Tibial artery (tissue), 4 donors: ENCODE measurements around the gene ARFGEF3.

Source experiments
- DNase-seq, 2 donors: peaks; one replicate each; pipeline ENCODE4 v3.0.0-alpha.2; 2019
- H3K27ac ChIP-seq, 2 donors: fragments of 200-600 bp; sonication (generic) in 1 of 2; 1 replicate in 1 of 2; 2 replicates in 1 of 2; pipeline ENCODE4 v1.5.1; 2018 to 2019; ENCODE audit warnings: mild to moderate bottlenecking in 1 of 2
- H3K27me3 ChIP-seq, 2 donors: fragments of 200-600 bp; sonication (generic) in 1 of 2; one replicate each; pipeline versions ENCODE4 v1.5.1 to v1.6.0; 2016 to 2019
- H3K36me3 ChIP-seq, 3 donors: fragments of 200-600 bp; sonication (generic) in 2 of 3; one replicate each; pipeline ENCODE4 v1.5.1; 2016 to 2019; ENCODE audit warnings: mild to moderate bottlenecking in 2 of 3
- H3K4me1 ChIP-seq, 4 donors: fragments of 200-600 bp; sonication (generic) in 2 of 4; 1 replicate in 3 of 4; 2 replicates in 1 of 4; pipeline ENCODE4 v1.5.1; 2016 to 2019
- H3K4me3 ChIP-seq, 2 donors: fragments of 200-600 bp; sonication (generic) in 1 of 2; 1 replicate in 1 of 2; 2 replicates in 1 of 2; pipeline ENCODE4 v1.5.1; 2018 to 2019; ENCODE audit warnings: mild to moderate bottlenecking in 2 of 2
- H3K9me3 ChIP-seq, 3 donors: fragments of 200-600 bp; sonication (generic) in 1 of 3; one replicate each; pipeline ENCODE4 v1.5.1; 2016 to 2019
- intact Hi-C: fragments of 100-400 bp; cut with DNase I; formaldehyde crosslinking; loops from one replicate; pipeline ENCODE4 v1.15.0; 2023; ENCODE audit warnings: low total_unique reads
- TF ChIP-seq, protein P1 (sequence below), 2 experiments: fragments of 200-600 bp in 1 of 2; fragments of 450-650 bp in 1 of 2; IDR thresholded peaks; one replicate each; pipeline ENCODE4 v1.5.1; 2017 to 2019; ENCODE audit warnings: antibody characterized with exemption in 2 of 2, mild to moderate bottlenecking in 1 of 2, moderate library complexity in 1 of 2

Gene ARFGEF3

GRCh38 chr6:138230221-138230620 is 68.5 kb downstream of the ARFGEF3 start:
- no peak for DNase-seq
- intact Hi-C loops: no loop called here
- Histone ChIP-seq H3K27me3 (no peaks in the 10 kb centered on the region), H3K4me1 (no peaks in the 10 kb centered on the region), H3K9me3 (no peaks in the 10 kb centered on the region), H3K36me3 (no peaks in the 10 kb centered on the region), H3K4me3 (no peak overlapping the region), H3K27ac (no peak overlapping the region)
- TF ChIP-seq, protein P1, sequence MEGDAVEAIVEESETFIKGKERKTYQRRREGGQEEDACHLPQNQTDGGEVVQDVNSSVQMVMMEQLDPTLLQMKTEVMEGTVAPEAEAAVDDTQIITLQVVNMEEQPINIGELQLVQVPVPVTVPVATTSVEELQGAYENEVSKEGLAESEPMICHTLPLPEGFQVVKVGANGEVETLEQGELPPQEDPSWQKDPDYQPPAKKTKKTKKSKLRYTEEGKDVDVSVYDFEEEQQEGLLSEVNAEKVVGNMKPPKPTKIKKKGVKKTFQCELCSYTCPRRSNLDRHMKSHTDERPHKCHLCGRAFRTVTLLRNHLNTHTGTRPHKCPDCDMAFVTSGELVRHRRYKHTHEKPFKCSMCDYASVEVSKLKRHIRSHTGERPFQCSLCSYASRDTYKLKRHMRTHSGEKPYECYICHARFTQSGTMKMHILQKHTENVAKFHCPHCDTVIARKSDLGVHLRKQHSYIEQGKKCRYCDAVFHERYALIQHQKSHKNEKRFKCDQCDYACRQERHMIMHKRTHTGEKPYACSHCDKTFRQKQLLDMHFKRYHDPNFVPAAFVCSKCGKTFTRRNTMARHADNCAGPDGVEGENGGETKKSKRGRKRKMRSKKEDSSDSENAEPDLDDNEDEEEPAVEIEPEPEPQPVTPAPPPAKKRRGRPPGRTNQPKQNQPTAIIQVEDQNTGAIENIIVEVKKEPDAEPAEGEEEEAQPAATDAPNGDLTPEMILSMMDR (IDR thresholded peaks at IDR 0.05): no peak

- Histone ChIP-seq H3K4me1 (no peaks in the 10 kb centered on the region), H3K4me3 (no peak overlapping the region), H3K27me3 (no peaks in the 10 kb centered on the region), H3K27ac (no peak overlapping the region), H3K36me3 (no peaks in the 10 kb centered on the region), H3K9me3 (no peaks in the 10 kb centered on the region)
- TF ChIP-seq, protein P1 (IDR thresholded peaks at IDR 0.05): no peak
- DNase-seq: no peak
- intact Hi-C loops: no loop called here
Observed at GRCh38 chr6:138230759-138231380, 69.1 kb downstream of the ARFGEF3 start.

DNA sequence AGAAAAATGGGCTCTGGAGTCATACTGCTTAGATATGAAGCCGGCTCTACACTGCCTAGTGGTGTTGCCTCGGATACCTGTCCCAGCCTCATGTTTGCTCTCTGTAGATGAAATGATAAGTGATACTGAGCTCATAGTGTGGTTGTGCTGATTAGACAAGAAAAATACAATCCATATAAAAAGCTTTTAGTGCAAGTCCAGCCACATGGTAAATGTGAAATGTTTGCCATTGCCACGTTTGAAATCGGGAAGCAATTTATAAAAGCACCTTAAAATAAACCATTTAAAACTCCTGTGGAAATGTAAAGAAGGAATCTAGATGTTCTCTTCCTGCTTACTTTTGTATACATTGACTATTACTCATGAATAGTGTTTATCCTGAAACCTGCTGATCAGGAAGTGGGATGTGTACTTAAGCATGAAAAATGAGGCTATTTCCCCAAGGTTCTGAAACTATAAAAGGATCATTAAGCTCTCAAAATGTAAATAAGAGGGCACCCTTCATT is 69.7 kb downstream of the ARFGEF3 start:
- Histone ChIP-seq H3K27me3 (no peaks in the 10 kb centered on the region), H3K4me3 (no peak overlapping the region), H3K4me1 (no peaks in the 10 kb centered on the region), H3K9me3 (no peaks in the 10 kb centered on the region), H3K36me3 (no peaks in the 10 kb centered on the region), H3K27ac (no peak overlapping the region)
- intact Hi-C loops: no loop called here
- DNase-seq: no peak
- TF ChIP-seq, protein P1 (IDR thresholded peaks at IDR 0.05): no peak

- Histone ChIP-seq H3K27me3 (no peaks in the 10 kb centered on the region), H3K9me3 (no peaks in the 10 kb centered on the region), H3K4me1 (no peaks in the 10 kb centered on the region), H3K27ac (no peak overlapping the region), H3K36me3 (no peaks in the 10 kb centered on the region), H3K4me3 (no peak overlapping the region)
- TF ChIP-seq, protein P1 (IDR thresholded peaks at IDR 0.05): no peak
- intact Hi-C loops: no loop called here
- no peak for DNase-seq
Observed at GRCh38 chr6:138234363-138234762, 72.6 kb downstream of the ARFGEF3 start.

DNA sequence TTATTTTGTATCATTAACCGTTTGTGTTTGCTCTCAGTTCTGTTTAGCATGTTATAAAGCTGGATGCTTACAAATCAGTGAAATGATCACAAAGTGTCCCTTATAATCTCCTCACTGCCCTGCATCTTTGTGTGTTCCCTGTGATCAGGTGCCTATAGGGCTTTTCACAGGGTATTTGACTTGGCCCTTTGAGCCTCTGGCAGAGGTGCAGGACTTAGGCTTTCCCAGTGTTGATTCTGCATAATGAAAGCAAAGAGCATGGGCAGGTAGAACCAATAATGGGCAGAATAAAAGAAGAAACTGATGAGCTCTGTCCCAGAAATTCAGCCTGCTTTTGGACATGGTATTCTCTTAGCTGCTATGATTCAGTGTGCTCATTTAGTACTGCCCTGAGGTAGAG is 73.5 kb downstream of the ARFGEF3 start:
- Histone ChIP-seq H3K27me3 (no peaks in the 10 kb centered on the region), H3K9me3 (no peaks in the 10 kb centered on the region), H3K27ac (no peak overlapping the region), H3K36me3 (no peaks in the 10 kb centered on the region), H3K4me3 (no peak overlapping the region), H3K4me1 (no peaks in the 10 kb centered on the region)
- intact Hi-C loops: no loop called here
- TF ChIP-seq, protein P1 (IDR thresholded peaks at IDR 0.05): no peak
- DNase-seq: no peak

DNA sequence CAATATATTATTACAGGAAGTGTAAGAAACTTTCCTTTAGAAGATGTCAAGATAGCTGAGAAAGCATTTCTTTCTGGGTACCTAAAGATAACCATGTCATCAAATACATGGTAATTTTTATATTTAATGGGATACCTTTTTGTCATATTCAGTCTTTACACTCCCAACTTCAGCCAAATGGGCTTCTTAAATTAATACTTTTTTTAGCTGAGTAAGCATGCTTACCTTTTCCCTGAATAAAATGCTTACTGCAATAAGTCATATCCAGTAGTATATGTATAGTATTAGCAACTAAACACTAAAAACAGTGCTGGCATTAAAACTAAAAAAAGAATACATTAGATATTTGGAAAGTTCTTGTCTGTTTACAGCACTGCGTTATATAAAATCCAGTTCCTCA is 74.0 kb downstream of the ARFGEF3 start:
- TF ChIP-seq, protein P1 (IDR thresholded peaks at IDR 0.05): no peak
- intact Hi-C loops: no loop called here
- no peak for DNase-seq
- H3K27me3 ChIP-seq: no peaks in the 10 kb centered on the region
- no peak overlapping the region for H3K4me3 ChIP-seq
- H3K4me1 ChIP-seq: no peaks in the 10 kb centered on the region
- no peaks in the 10 kb centered on the region for H3K9me3 ChIP-seq
- H3K36me3 ChIP-seq: no peaks in the 10 kb centered on the region
- no peak overlapping the region for H3K27ac ChIP-seq
